Activated CD4-positive, alpha-beta T cell treated with anti-CD3 and anti-CD28 coated beads, Interleukin-2, amount 50 U/mL, for 16 hours (primary cell): ENCODE results near the gene NBAS.
A peak's percentile ranks its signal among the peaks of the same experiment; 100 is the strongest.

Experiments
- DNase-seq: peaks from one replicate; pipeline ENCODE4 v3.0.0-alpha.2; 2020

The NBAS gene

GRCh38 chr2:15560988-15561573 is at the start of gene NBAS:
NBAS (minus strand) TSS chr2:15561334; CDS start chr2:15561304, 30 bp downstream.
- DNase-seq, result peak; percentile 88

- no peak for DNase-seq
Observed at GRCh38 chr2:15610430-15610952, 49.4 kb upstream of the NBAS start.

- DNase-seq, result no peak
Observed at GRCh38 chr2:15609341-15610042, 48.4 kb upstream of the NBAS start.

DNA sequence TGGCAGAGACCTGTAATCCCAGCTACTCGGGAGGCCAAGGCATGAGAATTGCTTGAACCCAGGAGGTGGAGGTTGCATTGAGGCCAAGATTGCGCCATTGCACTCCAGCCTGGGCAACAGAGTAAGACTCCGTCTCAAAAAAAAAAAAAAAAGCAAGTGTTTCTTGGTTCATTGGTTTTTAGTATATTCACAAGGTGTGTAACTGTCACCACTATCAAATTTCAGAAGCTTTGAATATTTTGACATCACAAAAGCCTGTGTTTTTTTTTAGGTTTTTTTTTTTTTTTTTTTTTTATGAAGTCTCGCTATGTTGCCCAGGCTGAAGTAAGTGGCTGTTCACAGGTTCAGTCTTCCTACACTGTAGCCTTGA is 47.2 kb upstream of the NBAS start:
- DNase-seq, result no peak

DNA sequence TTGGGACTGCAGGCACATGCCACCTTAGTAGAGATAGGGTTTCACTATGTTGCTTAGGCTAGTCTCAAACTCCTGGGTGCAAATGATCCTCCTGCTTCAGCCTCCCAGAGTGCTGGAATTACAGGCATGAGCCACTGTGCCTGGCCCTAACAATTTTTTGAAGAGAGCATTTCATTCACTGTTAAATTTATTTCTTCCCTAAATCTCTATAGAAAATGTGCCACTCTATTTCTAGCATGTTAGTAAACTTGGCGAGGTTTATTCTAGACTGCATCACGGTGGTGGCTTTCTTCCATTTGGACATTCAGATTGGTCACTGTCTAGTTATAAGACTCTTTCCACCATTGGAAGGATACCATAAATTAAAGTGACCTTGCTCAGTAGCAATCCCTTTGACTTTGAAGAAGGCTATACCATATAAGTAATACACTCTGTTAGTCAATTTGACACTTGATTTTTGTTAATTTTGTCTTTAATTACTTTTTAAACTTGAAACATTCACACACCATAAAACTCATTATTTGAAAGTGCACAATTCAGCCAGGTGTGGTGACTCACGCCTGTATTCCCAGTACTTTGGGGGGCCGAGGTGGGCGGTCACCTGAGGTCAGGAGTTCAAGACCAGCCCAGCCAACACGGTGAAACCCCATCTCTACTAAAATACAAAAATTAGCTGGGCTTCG is 46.7 kb upstream of the NBAS start:
- DNase-seq, result no peak

DNA sequence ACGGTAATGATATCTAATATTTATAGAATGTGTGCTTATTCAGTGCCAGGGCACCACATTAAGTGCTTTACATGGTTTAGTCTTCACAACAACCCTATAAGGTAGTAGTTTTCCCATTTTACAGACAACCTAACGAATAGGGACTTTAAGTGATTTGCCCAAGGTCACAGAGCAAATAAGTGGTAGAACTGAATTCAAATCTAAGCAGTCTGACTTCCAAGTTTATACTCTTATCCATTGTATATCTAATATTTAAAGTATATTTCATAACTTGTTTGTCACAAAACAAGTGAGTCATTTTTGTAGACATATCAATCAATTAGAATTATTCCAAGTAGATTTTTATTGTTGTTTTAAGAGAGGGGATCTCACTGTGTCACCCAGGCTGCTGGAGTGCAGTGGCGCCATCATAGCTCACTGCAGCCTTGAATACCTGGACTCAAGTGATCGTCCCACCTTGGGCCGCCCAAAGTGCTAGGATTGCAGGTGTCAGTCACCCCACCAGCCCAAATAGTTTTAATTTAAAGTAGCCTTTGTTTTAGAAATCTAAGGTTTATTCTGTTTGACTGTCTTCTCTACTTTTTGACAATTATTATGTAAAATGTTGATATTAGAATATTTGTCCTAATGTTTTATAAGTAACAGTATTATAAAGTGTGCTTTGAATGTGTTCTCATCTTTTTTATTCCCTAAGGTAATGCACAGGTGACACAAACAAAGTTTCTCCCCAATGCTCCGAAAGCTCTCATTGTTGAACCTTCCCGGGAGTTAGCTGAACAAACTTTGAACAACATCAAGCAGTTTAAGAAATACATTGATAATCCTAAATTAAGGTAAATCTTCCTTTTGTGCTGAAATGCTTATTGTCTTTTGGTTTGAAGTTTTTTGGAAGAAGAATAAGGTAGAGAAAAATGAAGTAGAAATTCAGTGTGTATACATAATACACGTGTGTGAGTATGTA is 45.6 kb upstream of the NBAS start:
- no peak for DNase-seq

DNA sequence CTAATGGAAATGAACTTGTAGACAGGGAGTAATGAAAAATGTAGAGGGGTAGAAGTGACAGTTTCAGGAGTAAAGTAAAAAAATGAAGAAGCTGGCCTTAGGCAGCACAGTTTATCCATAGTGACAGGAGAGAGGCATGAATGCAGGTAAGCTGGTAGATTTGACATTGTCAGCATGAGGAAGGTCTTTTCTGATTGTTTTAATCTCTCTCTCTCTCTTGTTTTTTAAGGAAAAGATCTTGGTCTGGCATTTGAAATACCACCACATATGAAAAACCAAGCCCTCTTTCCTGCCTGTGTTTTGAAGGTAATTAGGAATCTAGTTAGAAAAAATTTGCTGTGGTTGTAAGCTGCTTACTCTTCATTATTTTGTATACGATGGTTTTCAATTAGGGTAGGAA is 44.6 kb upstream of the NBAS start:
- DNase-seq, result no peak

DNA sequence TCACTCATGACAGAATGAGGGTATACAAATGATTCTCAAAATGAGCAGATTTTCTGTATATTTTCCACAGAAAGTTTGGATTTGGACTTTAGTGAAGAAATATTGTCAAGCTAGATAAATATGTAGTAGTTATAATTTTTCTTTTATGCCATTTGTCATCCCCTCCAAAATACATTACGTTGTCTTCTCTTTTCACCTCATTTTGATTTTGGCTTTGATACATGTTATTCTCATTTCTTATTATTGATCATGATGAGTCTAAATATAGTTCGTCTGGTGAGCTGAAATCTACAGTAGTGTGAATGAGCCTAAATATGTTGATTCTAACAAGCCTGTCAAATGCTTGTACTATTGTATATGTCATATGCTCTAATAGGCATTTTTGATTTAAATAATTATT is 42.8 kb upstream of the NBAS start:
- no peak for DNase-seq

GRCh38 chr2:15603044-15603765 is 42.1 kb upstream of the NBAS start:
- DNase-seq, result no peak

GRCh38 chr2:15602393-15602792 is 41.3 kb upstream of the NBAS start:
- no peak for DNase-seq

DNA sequence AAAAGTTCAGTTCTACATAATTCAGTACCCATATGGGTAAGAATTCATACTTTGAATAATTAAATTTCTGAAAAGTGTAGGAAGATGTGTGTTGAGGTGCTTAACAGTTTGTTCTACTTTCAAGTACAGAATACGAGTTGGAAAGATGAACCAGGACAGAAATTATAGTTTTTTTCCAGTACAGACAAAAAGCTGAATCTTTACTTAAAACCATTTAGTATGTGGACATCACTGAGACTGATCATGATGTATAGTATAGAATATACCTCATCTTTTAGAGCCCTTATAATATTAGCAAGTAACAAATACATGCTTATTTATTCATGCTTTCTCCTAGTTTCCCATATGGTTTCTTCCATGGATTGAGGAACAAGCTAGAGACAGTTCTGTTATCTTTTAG is 40.5 kb upstream of the NBAS start:
- DNase-seq, result no peak

- no peak for DNase-seq
Observed at GRCh38 chr2:15599994-15600393, 38.9 kb upstream of the NBAS start.

GRCh38 chr2:15596968-15597367 is 35.8 kb upstream of the NBAS start:
- no peak for DNase-seq

- no peak for DNase-seq
Observed at GRCh38 chr2:15596350-15596749, 35.2 kb upstream of the NBAS start.

GRCh38 chr2:15595936-15596335 is 34.8 kb upstream of the NBAS start:
- no peak for DNase-seq

DNA sequence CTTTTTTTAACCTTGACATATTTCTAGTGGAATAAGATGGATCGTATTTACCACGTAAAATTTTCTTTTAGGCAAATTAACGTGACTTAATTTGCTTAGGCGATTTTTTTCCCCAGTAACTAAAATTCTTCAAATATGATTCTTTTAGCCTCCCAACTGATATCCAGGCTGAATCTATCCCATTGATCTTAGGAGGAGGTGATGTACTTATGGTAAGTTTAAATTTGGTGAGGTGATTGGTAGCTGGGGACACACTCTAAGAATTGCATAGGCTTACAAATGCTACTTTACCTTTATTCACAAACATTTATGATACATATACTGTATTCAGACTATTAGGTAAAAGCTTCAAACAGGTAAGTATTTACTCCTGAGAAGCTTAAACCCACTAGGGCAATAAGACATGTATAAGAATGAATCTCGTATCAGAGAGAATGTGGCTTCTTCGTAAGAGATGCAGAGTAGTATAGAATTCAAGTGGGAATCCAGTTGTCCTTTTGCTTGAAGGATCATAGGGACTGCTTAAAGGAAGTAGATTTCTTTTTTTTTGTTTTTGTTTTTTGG is 34.3 kb upstream of the NBAS start:
- DNase-seq, result no peak

DNA sequence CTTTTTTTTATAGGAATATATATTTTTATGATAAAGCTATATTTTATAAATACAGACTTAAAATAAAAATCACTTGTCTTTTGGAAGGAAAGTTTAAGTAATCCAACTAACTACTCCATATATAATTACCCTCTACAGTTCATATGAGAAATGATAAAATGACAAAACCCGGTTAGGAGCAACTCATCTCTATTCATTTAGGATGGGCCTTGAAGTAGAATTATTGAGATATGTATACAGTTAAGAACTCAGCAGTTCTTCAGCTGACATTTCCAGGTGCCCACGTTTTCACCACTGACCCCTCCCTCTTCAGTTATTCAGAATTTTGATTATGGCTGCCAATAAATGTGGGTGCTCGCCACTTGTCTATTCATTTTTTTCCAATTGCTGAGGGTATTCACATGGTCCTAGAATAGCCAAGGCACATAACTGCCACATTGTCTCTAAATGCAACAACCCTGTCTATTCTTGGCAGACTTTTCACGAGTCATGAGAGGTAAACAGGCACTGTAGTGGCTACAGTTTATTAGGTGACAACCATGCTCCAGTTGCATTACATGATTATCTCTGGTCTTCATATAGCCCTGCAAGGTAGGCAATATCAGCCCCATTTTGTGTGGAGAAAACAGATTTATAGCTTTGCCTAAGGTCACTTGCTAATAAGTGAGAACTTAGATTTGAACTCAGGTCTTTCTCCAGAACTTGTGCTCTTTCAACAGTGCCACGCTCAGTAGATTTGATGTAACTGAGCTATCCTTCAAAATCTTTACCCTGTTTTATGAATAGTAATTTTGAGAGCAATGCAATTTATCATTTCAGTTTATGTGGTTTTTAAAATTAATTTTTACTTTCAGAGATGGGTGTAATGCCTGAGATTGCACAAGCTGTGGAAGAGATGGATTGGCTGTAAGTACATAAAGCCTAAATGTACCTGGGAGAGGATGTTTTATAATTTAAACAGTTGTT is 33.4 kb upstream of the NBAS start:
- DNase-seq, result no peak

GRCh38 chr2:15593327-15593705 is 32.2 kb upstream of the NBAS start:
- DNase-seq, result no peak

- peak; percentile 88 for DNase-seq
Observed at GRCh38 chr2:15591692-15592463, 30.7 kb upstream of the NBAS start, which contains the start of gene DDX1. DDX1 (plus strand) TSS chr2:15591868; CDS start chr2:15591934, 66 bp downstream.

- no peak for DNase-seq
Observed at GRCh38 chr2:15591373-15591691, 30.2 kb upstream of the NBAS start.
